Measurements from ENCODE around the gene KLHDC4.
A peak's percentile ranks its signal among the peaks of the same experiment; 100 is the strongest.
"Not testable (repeated sequence)": the region's sequence is repeated elsewhere in the genome, so short reads cannot be mapped to it uniquely, and the experiment has no call there.

KLHDC4 gene

GRCh38 chr16:87741700-87742415 lies 23.9 kb downstream of the KLHDC4 start:
- no peak for FAIRE-seq

- FAIRE-seq = no peak
These were observed 24.8 kb downstream of the KLHDC4 start for GRCh38 chr16:87740909-87741424.

GRCh38 chr16:87740441-87740840 lies 25.3 kb downstream of the KLHDC4 start:
- peak; percentile 86 for FAIRE-seq

- no peak for FAIRE-seq
These were observed 26.0 kb downstream of the KLHDC4 start for GRCh38 chr16:87739801-87740200.

- no peak for FAIRE-seq
These were observed 29.8 kb downstream of the KLHDC4 start for GRCh38 chr16:87736008-87736382.

GRCh38 chr16:87735270-87736007 lies 30.3 kb downstream of the KLHDC4 start:
- no peak for FAIRE-seq

GRCh38 chr16:87734644-87735043 lies 31.1 kb downstream of the KLHDC4 start:
- no peak for FAIRE-seq

GRCh38 chr16:87733190-87733589 lies 32.6 kb downstream of the KLHDC4 start:
- no peak for FAIRE-seq

- FAIRE-seq = no peak
These were observed 34.2 kb downstream of the KLHDC4 start for GRCh38 chr16:87731607-87732006.

GRCh38 chr16:87729266-87729954 lies 36.4 kb downstream of the KLHDC4 start:
- FAIRE-seq = no peak

GRCh38 chr16:87728026-87728425 lies 37.8 kb downstream of the KLHDC4 start:
- no peak for FAIRE-seq

- no peak for FAIRE-seq
These were observed 38.4 kb downstream of the KLHDC4 start for GRCh38 chr16:87727346-87727745.

GRCh38 chr16:87726577-87726976 lies 39.2 kb downstream of the KLHDC4 start:
- not testable (repeated sequence) for FAIRE-seq

- FAIRE-seq = no peak
These were observed 40.1 kb downstream of the KLHDC4 start for GRCh38 chr16:87725596-87726235.

- no peak for FAIRE-seq
These were observed 41.1 kb downstream of the KLHDC4 start for GRCh38 chr16:87724490-87725291.

- no peak for FAIRE-seq
These were observed 42.6 kb downstream of the KLHDC4 start for GRCh38 chr16:87723226-87723623.

GRCh38 chr16:87722590-87723225 lies 43.1 kb downstream of the KLHDC4 start:
- no peak for FAIRE-seq

- FAIRE-seq = no peak
These were observed 43.9 kb downstream of the KLHDC4 start for GRCh38 chr16:87721622-87722585.

- FAIRE-seq = no peak
These were observed 45.3 kb downstream of the KLHDC4 start for GRCh38 chr16:87720446-87720845.

- not testable (repeated sequence) for FAIRE-seq
These were observed 47.0 kb downstream of the KLHDC4 start for GRCh38 chr16:87718831-87719230.
